GM06990 (cell line): Measurements from ENCODE around the gene LDB3.

ENCODE experiments used
- DNase-seq: peaks from one replicate; pipeline ENCODE4 v3.0.0-alpha.2; 2011; ENCODE audit not compliant: insufficient read length; ENCODE audit errors: extremely low read depth
- H3K27me3 ChIP-seq: replicated peaks from 2 replicates; pipeline ENCODE4 v1.6.0; 2011; ENCODE audit warnings: low read length; ENCODE audit not compliant: control insufficient read depth, insufficient read depth
- H3K36me3 ChIP-seq: 2 replicates; pipeline ENCODE4 v1.5.1; 2011; ENCODE audit warnings: low read length; ENCODE audit not compliant: control insufficient read depth, insufficient read depth
- H3K4me3 ChIP-seq: replicated peaks from 2 replicates; pipeline ENCODE4 v1.5.1; 2011; ENCODE audit warnings: low read depth, mild to moderate bottlenecking, control low read depth, low read length
- CTCF ChIP-seq: IDR thresholded peaks from 2 replicates; pipeline ENCODE4 v1.5.1; 2011; ENCODE audit warnings: low read length, control low read depth, mild to moderate bottlenecking, inconsistent platforms; ENCODE audit not compliant: insufficient read depth, poor library complexity, severe bottlenecking

The LDB3 gene

GRCh38 chr10:86690231-86690630 lies 21.9 kb downstream of the LDB3 start:
- TF ChIP-seq CTCF = no peak
- no peaks in the 10 kb centered on the region for H3K36me3 ChIP-seq
- no peaks in the 10 kb centered on the region; the same call in 1 of the 2 replicates for H3K27me3 ChIP-seq
- DNase-seq = no peak
- H3K4me3 ChIP-seq = no peak overlapping the region

- H3K36me3 ChIP-seq = no peaks in the 10 kb centered on the region
- no peak overlapping the region for H3K4me3 ChIP-seq
- no peak for DNase-seq
- no peak for TF ChIP-seq CTCF
- H3K27me3 ChIP-seq = no peaks in the 10 kb centered on the region; the same call in 1 of the 2 replicates
Observed at GRCh38 chr10:86690657-86691084, 22.4 kb downstream of the LDB3 start.

- DNase-seq = no peak
- no peak for TF ChIP-seq CTCF
- no peak overlapping the region for H3K4me3 ChIP-seq
- H3K36me3 ChIP-seq = no peaks in the 10 kb centered on the region
- no peaks in the 10 kb centered on the region; the same call in 1 of the 2 replicates for H3K27me3 ChIP-seq
Observed at GRCh38 chr10:86691333-86692022, 23.2 kb downstream of the LDB3 start.

GRCh38 chr10:86692023-86692514 lies 23.8 kb downstream of the LDB3 start:
- no peak for TF ChIP-seq CTCF
- no peak overlapping the region for H3K4me3 ChIP-seq
- no peaks in the 10 kb centered on the region for H3K36me3 ChIP-seq
- H3K27me3 ChIP-seq = no peaks in the 10 kb centered on the region; the same call in 1 of the 2 replicates
- no peak for DNase-seq

GRCh38 chr10:86692664-86693063 lies 24.4 kb downstream of the LDB3 start:
- H3K27me3 ChIP-seq = no peaks in the 10 kb centered on the region; the same call in 1 of the 2 replicates
- H3K4me3 ChIP-seq = no peak overlapping the region
- DNase-seq = no peak
- H3K36me3 ChIP-seq = no peaks in the 10 kb centered on the region
- no peak for TF ChIP-seq CTCF
